Parathyroid adenoma (tissue), 2 donors: Measurements from ENCODE around the gene CYYR1.

ENCODE experiments used
- H2AFZ ChIP-seq: fragments of 300-600 bp; sonication (generic); one replicate; pipeline ENCODE4 v1.7.0; 2017; ENCODE audit warnings: antibody characterized with exemption, mild to moderate bottlenecking
- H3K27ac ChIP-seq: fragments of 300-600 bp; sonication (generic); one replicate; pipeline ENCODE4 v1.7.0; 2017
- H3K27me3 ChIP-seq: fragments of 300-600 bp; sonication (generic); one replicate; pipeline ENCODE4 v1.7.0; 2017; ENCODE audit warnings: low read length; ENCODE audit not compliant: control insufficient read depth, insufficient read depth
- H3K36me3 ChIP-seq: fragments of 300-600 bp; sonication (generic); one replicate; pipeline ENCODE4 v1.7.0; 2017; ENCODE audit warnings: low read length; ENCODE audit not compliant: control insufficient read depth, insufficient read depth
- H3K4me1 ChIP-seq: fragments of 300-600 bp; sonication (generic); one replicate; pipeline ENCODE4 v1.7.0; 2017; ENCODE audit warnings: control low read depth
- H3K4me2 ChIP-seq: fragments of 300-600 bp; sonication (generic); one replicate; pipeline ENCODE4 v1.7.0; 2017; ENCODE audit warnings: low read length
- H3K4me3 ChIP-seq: fragments of 300-600 bp; sonication (generic); one replicate; pipeline ENCODE4 v1.7.0; 2017; ENCODE audit warnings: low read depth, low read length
- H3K79me2 ChIP-seq: fragments of 300-600 bp; sonication (generic); one replicate; pipeline ENCODE4 v1.7.0; 2017; ENCODE audit warnings: control low read depth
- H3K9ac ChIP-seq: fragments of 300-600 bp; sonication (generic); one replicate; pipeline ENCODE4 v1.7.0; 2017; ENCODE audit warnings: mild to moderate bottlenecking
- H3K9me3 ChIP-seq: fragments of 300-600 bp; sonication (generic); one replicate; pipeline ENCODE4 v1.7.0; 2017; ENCODE audit warnings: low read length; ENCODE audit not compliant: control insufficient read depth
- TF ChIP-seq, protein P1 (sequence below): fragments of 300-600 bp; sonication (generic); IDR thresholded peaks from one replicate; pipeline ENCODE4 v1.7.0; 2017; ENCODE audit warnings: antibody characterized with exemption, mild to moderate bottlenecking
- donor health status: primary hyperparathyroidism.

CYYR1 gene

DNA sequence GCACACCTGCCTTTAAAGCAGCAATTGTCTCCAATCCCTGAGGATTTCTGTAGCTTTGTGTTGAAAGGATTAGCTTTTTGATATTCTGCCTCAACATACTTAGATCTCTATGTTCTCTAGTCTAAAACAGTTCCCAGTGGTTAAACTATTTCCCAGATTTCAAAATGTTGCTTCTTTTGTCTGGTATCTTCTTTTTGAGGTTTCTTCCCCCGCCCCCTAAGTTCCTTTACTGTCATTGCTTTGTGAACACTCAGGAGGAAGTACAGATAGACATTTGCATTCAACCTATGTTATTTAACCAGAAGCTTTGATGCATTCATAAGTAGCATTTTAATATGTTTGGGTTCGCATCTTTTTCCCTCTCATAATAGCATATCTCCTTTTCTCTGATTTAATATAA is 33.5 kb downstream of the CYYR1 start:
- no peak overlapping the region for H3K4me3 ChIP-seq
- no peak overlapping the region for H3K27ac ChIP-seq
- no peak overlapping the region for H3K4me2 ChIP-seq
- H3K27me3 ChIP-seq, result no peaks in the 10 kb centered on the region
- H3K9ac ChIP-seq, result no peak overlapping the region
- no peaks in the 10 kb centered on the region for H3K9me3 ChIP-seq
- TF ChIP-seq, protein P1, sequence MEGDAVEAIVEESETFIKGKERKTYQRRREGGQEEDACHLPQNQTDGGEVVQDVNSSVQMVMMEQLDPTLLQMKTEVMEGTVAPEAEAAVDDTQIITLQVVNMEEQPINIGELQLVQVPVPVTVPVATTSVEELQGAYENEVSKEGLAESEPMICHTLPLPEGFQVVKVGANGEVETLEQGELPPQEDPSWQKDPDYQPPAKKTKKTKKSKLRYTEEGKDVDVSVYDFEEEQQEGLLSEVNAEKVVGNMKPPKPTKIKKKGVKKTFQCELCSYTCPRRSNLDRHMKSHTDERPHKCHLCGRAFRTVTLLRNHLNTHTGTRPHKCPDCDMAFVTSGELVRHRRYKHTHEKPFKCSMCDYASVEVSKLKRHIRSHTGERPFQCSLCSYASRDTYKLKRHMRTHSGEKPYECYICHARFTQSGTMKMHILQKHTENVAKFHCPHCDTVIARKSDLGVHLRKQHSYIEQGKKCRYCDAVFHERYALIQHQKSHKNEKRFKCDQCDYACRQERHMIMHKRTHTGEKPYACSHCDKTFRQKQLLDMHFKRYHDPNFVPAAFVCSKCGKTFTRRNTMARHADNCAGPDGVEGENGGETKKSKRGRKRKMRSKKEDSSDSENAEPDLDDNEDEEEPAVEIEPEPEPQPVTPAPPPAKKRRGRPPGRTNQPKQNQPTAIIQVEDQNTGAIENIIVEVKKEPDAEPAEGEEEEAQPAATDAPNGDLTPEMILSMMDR, result no peak
- H3K36me3 ChIP-seq, result no peaks in the 10 kb centered on the region
- H3K4me1 ChIP-seq, result no peaks in the 10 kb centered on the region
- no peaks in the 10 kb centered on the region for H3K79me2 ChIP-seq
- H2AFZ ChIP-seq, result no peak overlapping the region

DNA sequence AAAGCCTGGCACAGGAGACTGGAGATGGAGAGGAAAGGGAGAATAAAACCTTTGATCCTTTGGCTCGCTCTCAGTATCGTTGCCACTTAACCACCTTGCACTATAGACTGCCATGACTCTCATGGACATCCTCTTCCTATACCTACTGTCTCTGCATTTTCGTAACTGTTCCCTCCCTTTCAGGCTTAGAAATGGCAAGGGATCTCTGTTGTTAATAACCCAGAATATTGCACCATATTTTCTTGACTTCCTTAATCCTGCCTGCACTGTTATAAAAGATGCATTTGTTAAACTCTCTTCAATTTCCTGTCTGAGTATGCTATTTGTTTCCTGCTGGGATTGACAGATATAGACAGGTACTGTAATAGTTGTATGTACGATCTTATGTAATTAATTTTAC is 38.6 kb downstream of the CYYR1 start:
- Histone ChIP-seq H2AFZ (no peak overlapping the region), H3K27ac (no peak overlapping the region), H3K27me3 (no peaks in the 10 kb centered on the region), H3K9me3 (no peaks in the 10 kb centered on the region), H3K36me3 (no peaks in the 10 kb centered on the region), H3K4me1 (no peaks in the 10 kb centered on the region), H3K9ac (no peak overlapping the region), H3K4me2 (no peak overlapping the region), H3K4me3 (no peak overlapping the region), H3K79me2 (no peaks in the 10 kb centered on the region)
- TF ChIP-seq, protein P1, result no peak

DNA sequence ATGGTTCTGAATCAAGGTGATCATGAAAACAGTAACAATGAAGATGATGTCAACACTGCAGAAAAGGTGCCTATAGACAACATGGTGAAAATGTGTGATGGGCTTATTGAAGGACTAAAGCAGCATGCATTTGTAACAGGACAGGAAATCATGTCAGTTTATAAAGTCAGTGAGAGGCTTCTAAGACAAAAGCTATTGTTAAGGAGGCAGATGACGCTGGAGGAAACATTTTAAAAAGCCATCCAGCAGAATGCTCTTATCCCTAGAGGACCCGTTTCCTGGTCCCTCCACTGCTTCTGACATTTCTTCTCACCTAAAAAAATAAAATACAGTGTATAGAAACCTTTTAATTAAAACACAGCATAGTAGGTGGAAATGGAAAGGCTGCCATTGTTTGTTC is 40.9 kb downstream of the CYYR1 start:
- Histone ChIP-seq H3K4me2 (no peak overlapping the region), H3K27ac (no peak overlapping the region), H3K9ac (no peak overlapping the region), H2AFZ (no peak overlapping the region), H3K79me2 (no peaks in the 10 kb centered on the region), H3K36me3 (no peaks in the 10 kb centered on the region), H3K4me3 (no peak overlapping the region), H3K9me3 (no peaks in the 10 kb centered on the region), H3K4me1 (no peaks in the 10 kb centered on the region), H3K27me3 (no peaks in the 10 kb centered on the region)
- TF ChIP-seq, protein P1, result no peak

DNA sequence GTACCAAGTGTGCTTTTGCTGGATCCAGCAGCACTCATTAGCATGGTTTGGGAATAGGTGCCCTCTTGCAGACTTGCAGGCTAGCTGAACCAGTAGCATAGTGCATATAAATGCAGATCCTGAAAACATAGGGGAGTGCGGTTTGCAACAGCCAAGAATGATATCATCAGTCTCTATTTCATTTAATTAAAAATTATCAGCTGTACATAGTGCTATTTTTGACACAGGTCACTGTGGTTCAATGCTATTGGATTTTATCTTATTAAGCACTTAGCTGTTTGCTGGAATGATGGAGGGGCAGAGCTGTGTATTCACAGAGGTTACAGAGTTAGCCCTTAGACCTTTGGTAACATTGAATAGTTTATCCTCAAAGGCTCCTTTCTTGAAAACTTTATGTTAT is 43.6 kb downstream of the CYYR1 start:
- Histone ChIP-seq H2AFZ (no peak overlapping the region), H3K4me3 (no peak overlapping the region), H3K27me3 (no peaks in the 10 kb centered on the region), H3K27ac (no peak overlapping the region), H3K79me2 (no peaks in the 10 kb centered on the region), H3K9me3 (no peaks in the 10 kb centered on the region), H3K4me2 (no peak overlapping the region), H3K36me3 (no peaks in the 10 kb centered on the region), H3K9ac (no peak overlapping the region), H3K4me1 (no peaks in the 10 kb centered on the region)
- TF ChIP-seq, protein P1, result no peak

DNA sequence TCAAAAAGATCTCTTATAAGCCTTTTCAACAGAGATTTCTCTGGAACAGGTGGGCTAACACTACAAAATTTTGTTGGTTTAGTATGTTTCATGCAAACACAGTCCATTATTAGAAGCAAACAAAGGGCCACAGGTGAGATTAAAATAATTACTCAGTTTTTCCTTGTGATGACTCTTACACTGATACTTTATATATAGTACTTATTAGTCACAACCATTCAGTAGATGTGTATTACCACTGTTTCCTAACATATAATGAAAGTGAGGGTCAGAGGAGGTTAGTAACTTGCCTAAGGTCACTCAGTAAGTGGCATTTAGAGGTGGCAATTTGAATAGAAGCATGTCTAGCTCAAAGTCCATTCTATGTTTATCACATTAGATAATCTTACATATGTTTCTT is 44.2 kb downstream of the CYYR1 start:
- H2AFZ ChIP-seq, result no peak overlapping the region
- TF ChIP-seq, protein P1, result no peak
- no peak overlapping the region for H3K4me2 ChIP-seq
- no peak overlapping the region for H3K4me3 ChIP-seq
- H3K36me3 ChIP-seq, result no peaks in the 10 kb centered on the region
- H3K9ac ChIP-seq, result no peak overlapping the region
- H3K79me2 ChIP-seq, result no peaks in the 10 kb centered on the region
- H3K4me1 ChIP-seq, result no peaks in the 10 kb centered on the region
- no peaks in the 10 kb centered on the region for H3K9me3 ChIP-seq
- no peaks in the 10 kb centered on the region for H3K27me3 ChIP-seq
- H3K27ac ChIP-seq, result no peak overlapping the region
